Measurements from ENCODE around the gene SBF1. TPM values are rescaled to one million over a fixed set of nuclear protein-coding genes. Genes with fewer than 3 reads are reported as not detected.

Gene SBF1
- total and polyA plus RNA-seq, 4 donors: 8.3 to 37.6 (median 16.4) TPM

DNA sequence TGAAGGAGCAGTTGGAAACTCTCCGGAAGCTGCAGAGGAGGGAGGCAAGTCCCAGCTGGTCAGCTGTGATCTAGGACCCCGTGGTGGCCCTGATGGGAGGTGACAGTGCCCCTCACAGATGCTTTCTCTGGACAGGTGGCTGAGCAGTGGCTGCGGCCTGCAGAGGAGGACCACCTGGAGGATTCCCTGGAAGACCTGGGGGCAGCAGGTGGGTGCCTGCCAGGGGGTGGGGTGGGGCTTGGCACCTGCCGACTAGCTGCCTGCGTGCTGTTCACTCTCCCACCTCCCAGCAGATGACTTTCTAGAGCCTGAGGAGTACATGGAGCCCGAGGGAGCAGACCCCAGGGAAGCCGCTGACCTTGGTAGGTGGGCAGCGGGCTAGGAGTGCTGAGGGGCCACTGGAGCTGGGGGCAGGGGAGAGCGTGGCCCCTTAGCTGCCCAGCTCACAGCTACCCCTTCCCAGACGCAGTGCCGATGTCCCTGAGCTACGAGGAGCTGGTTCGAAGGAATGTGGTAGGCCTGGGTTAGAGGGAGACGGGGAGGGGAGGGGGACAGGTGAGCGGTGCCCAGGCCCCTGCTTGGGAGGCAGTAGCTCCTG, 47.5 kb upstream of the SBF1 start:
- Histone ChIP-seq H3K4me1 (ENCODE audit: control insufficient read depth in 4 of 4, insufficient read depth in 4 of 4, low read length in 3 of 4) (peaks cover 10 to 36% (median 22%) of the 10 kb centered on the region in 4 donors), H3K9me3 (ENCODE audit: control insufficient read depth in 4 of 4, low read length in 3 of 4) (no peaks in the 10 kb centered on the region), H3K27me3 (ENCODE audit: control insufficient read depth in 4 of 4, insufficient read depth in 4 of 4, low read length in 3 of 4) (no peaks in the 10 kb centered on the region), H3K9ac (ENCODE audit: low read depth in 1 of 2, low read length in 2 of 2) (no peak overlapping the region), H3K4me3 (ENCODE audit: low read depth in 1 of 3, low read length in 3 of 3) (no peak overlapping the region), H3K36me3 (ENCODE audit: control insufficient read depth in 4 of 4, insufficient read depth in 3 of 4, low read depth in 1 of 4, low read length in 3 of 4) (peaks cover 9 to 52% (median 19%) of the 10 kb centered on the region in 4 donors), H3K27ac (ENCODE audit: low read depth in 1 of 2, low read length in 2 of 2) (no peak overlapping the region)
- WGBS: 96% methylated on average over 15 of the region's 15 CpGs
- no peak for TF ChIP-seq TAF1 (conservative IDR thresholded peaks at IDR 0.05)
- TF ChIP-seq HNF4G (IDR thresholded peaks at IDR 0.05): no peak
- TF ChIP-seq, protein P1, sequence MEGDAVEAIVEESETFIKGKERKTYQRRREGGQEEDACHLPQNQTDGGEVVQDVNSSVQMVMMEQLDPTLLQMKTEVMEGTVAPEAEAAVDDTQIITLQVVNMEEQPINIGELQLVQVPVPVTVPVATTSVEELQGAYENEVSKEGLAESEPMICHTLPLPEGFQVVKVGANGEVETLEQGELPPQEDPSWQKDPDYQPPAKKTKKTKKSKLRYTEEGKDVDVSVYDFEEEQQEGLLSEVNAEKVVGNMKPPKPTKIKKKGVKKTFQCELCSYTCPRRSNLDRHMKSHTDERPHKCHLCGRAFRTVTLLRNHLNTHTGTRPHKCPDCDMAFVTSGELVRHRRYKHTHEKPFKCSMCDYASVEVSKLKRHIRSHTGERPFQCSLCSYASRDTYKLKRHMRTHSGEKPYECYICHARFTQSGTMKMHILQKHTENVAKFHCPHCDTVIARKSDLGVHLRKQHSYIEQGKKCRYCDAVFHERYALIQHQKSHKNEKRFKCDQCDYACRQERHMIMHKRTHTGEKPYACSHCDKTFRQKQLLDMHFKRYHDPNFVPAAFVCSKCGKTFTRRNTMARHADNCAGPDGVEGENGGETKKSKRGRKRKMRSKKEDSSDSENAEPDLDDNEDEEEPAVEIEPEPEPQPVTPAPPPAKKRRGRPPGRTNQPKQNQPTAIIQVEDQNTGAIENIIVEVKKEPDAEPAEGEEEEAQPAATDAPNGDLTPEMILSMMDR (IDR thresholded peaks at IDR 0.05; ENCODE audit: low read depth, low read length, missing input control): no peak
- no peak for TF ChIP-seq EGR1 (IDR thresholded peaks at IDR 0.05; ENCODE audit: low read depth in 2 of 2)
- TF ChIP-seq GABPA (IDR thresholded peaks at IDR 0.05 in 1 of 2, conservative IDR thresholded peaks at IDR 0.05 in 1 of 2): no peak
- no peak for TF ChIP-seq MAX (IDR thresholded peaks at IDR 0.05)
- DNase-seq (ENCODE audit: low spot score): no peak

- Histone ChIP-seq H3K4me3 (ENCODE audit: low read depth in 1 of 3, low read length in 3 of 3) (no peak overlapping the region), H3K4me1 (ENCODE audit: control insufficient read depth in 4 of 4, insufficient read depth in 4 of 4, low read length in 3 of 4) (peaks cover 9 to 30% (median 18%) of the 10 kb centered on the region in 4 donors), H3K9me3 (ENCODE audit: control insufficient read depth in 4 of 4, low read length in 3 of 4) (no peaks in the 10 kb centered on the region), H3K27ac (ENCODE audit: low read depth in 1 of 2, low read length in 2 of 2) (no peak overlapping the region), H3K36me3 (ENCODE audit: control insufficient read depth in 4 of 4, insufficient read depth in 3 of 4, low read depth in 1 of 4, low read length in 3 of 4) (peaks cover 9 to 54% (median 19%) of the 10 kb centered on the region in 4 donors), H3K9ac (ENCODE audit: low read depth in 1 of 2, low read length in 2 of 2) (no peak overlapping the region), H3K27me3 (ENCODE audit: control insufficient read depth in 4 of 4, insufficient read depth in 4 of 4, low read length in 3 of 4) (no peaks in the 10 kb centered on the region)
- TF ChIP-seq, protein P2, sequence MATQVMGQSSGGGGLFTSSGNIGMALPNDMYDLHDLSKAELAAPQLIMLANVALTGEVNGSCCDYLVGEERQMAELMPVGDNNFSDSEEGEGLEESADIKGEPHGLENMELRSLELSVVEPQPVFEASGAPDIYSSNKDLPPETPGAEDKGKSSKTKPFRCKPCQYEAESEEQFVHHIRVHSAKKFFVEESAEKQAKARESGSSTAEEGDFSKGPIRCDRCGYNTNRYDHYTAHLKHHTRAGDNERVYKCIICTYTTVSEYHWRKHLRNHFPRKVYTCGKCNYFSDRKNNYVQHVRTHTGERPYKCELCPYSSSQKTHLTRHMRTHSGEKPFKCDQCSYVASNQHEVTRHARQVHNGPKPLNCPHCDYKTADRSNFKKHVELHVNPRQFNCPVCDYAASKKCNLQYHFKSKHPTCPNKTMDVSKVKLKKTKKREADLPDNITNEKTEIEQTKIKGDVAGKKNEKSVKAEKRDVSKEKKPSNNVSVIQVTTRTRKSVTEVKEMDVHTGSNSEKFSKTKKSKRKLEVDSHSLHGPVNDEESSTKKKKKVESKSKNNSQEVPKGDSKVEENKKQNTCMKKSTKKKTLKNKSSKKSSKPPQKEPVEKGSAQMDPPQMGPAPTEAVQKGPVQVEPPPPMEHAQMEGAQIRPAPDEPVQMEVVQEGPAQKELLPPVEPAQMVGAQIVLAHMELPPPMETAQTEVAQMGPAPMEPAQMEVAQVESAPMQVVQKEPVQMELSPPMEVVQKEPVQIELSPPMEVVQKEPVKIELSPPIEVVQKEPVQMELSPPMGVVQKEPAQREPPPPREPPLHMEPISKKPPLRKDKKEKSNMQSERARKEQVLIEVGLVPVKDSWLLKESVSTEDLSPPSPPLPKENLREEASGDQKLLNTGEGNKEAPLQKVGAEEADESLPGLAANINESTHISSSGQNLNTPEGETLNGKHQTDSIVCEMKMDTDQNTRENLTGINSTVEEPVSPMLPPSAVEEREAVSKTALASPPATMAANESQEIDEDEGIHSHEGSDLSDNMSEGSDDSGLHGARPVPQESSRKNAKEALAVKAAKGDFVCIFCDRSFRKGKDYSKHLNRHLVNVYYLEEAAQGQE (IDR thresholded peaks at IDR 0.05): no peak
- TF ChIP-seq FOXA2 (IDR thresholded peaks at IDR 0.05): no peak
- no peak for TF ChIP-seq HNF4G (IDR thresholded peaks at IDR 0.05)
- TF ChIP-seq EGR1 (IDR thresholded peaks at IDR 0.05; ENCODE audit: low read depth in 2 of 2): no peak
- no peak for TF ChIP-seq YY1 (IDR thresholded peaks at IDR 0.05)
- no peak for TF ChIP-seq SP1 (IDR thresholded peaks at IDR 0.05)
- TF ChIP-seq ZBTB33 (IDR thresholded peaks at IDR 0.05): no peak
- no peak for TF ChIP-seq RAD21 (IDR thresholded peaks at IDR 0.05)
- no peak for TF ChIP-seq FOXA1 (IDR thresholded peaks at IDR 0.05)
- no peak for TF ChIP-seq GABPA (IDR thresholded peaks at IDR 0.05 in 1 of 2, conservative IDR thresholded peaks at IDR 0.05 in 1 of 2)
- TF ChIP-seq, protein P1 (IDR thresholded peaks at IDR 0.05; ENCODE audit: low read depth, low read length, missing input control): no peak
- DNase-seq (ENCODE audit: low spot score): no peak
- 96% methylated on average over 10 of the region's 10 CpGs for WGBS
These were observed 46.9 kb upstream of the SBF1 start for GRCh38 chr22:50521710-50522109.
